Stimulated activated CD4-positive, alpha-beta T cell treated with anti-CD3 and anti-CD28 coated beads, Interleukin-2, amount 100 ng/mL, for 4 hours (primary cell): ENCODE data around the gene MRGPRF.

ENCODE experiments used
- DNase-seq: peaks from one replicate; pipeline ENCODE4 v3.0.0-alpha.2; 2020; ENCODE audit warnings: low read depth

MRGPRF gene

DNA sequence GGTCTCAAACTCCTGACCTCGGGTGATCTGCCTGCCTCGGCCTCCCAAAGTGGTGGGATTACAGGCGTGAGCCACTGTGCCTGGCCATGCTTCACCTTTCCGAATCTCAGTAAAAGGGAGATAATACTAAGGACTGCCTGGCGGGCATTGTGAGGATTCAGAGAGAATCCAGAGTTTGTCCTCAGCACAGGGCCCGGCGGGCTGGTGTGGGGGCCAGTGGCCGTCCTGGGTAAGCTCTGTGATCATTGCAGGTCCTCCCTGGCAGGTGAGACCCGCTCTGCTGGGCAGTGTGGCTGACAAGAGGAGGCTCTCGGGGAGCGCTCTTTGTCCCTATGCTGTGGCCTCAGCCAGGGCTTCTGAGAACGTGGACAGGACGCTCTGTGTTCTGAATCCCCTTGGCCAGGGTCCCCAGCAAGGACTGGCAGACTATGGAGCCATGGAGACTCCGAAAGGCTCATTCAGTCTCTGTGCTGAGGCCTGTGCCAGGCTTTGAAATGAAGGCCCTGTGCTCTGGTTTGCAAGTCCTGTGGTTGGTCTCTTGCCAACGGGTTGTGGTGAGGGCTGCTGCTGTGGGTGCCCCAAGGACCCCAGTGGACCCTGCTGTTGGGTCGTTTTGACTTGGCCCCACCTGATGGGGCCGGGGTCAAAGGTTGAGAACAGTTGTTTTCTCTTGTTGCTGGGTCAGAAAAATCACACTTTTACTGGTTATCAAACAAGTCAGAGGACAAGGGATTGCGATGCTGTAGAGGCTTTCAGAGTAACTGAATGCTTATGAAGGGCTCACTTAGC lies 37.7 kb upstream of the MRGPRF start:
- no peak for DNase-seq

DNA sequence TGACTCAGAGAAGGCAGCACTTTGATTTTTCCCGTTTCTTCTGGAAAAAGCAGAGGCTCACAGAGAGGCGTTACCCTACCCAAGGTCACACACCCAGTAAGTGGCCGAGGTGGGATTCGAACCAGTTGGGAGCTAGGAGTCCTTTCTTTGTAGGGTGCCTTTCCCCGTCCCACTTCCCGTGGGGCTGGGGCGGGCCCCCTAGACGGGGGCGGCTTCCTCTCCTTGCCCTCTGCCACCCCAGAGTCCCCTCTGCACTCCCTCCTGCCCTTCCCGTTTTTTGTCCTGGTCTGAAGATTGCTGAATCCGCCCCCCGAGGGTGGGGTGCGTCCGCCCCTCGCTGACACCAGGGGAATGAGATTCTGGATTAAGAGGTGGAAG lies 36.4 kb upstream of the MRGPRF start:
- DNase-seq: no peak

DNA sequence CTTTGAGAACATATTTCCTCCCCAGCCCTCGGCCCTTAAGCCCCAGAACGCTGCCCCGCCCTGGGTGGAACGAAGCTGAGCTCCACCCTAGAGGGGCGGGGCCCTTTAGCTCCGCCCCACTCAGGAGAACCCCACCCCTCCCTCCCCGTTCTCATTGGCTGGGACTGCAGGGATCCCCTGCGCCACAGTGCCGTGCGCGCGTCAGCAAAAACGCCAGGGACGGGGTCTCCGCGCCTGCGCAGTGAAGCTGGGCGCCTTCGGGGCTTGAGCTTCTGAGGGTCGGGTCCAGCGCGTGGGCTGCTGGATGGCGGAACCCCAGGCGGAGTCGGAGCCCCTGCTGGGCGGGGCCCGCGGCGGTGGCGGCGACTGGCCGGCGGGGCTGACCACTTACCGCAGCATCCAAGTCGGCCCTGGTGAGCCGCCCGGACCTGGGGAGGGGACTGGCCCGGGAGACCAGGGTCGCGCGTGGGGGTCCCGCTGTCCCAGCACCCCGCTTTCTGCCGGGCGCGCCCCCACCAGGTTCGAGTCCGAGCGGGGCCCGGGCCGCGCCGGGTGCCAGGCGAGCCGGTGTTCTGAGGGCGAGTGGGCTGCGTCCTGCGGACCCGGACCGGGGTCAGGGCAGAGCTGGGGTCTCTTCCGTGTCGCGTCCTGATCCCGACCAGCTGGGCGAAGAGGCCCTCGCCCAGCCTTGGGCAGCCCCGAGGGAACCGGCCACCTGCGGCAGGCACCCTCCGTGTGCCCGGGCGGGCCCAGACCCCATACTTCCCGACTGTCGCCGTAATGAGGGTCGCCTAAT lies 35.8 kb upstream of the MRGPRF start, which contains the start of gene TPCN2:
TPCN2 (plus strand) TSS at position 239 of the 796 bp plus-strand sequence; CDS start at position 305, 66 bp downstream.
- DNase-seq: peak; percentile 87

DNA sequence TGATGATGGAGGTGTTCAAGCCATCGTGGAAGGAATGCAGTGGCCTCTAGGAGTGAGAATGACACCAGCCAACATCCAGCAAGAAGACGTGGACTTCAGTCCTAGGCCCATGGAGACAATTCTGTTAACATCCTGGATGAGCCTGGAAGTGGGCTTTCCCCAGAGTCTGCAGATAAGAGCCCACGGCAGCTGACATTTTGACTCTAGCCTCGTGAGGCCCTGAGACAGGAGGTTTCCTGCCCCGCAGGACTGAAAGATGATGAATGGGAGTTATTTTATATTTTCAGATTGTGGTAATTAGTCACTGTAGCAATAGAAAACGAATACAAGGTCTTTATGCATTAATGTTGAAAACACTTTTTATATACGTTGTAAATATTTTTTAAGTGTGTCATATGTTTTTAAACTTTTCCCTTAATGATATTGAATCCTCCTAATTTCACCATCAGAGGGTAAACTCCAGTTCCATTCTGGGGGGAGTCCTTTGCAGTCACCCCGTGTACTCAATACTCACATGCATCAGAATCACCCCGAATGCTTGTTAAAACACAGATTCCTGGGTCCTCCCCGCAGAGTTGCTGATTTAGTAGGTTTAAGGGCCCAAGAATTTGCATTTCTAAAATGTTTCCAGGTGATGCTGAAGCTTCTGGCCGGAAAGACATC lies 35.1 kb upstream of the MRGPRF start:
- DNase-seq: no peak

DNA sequence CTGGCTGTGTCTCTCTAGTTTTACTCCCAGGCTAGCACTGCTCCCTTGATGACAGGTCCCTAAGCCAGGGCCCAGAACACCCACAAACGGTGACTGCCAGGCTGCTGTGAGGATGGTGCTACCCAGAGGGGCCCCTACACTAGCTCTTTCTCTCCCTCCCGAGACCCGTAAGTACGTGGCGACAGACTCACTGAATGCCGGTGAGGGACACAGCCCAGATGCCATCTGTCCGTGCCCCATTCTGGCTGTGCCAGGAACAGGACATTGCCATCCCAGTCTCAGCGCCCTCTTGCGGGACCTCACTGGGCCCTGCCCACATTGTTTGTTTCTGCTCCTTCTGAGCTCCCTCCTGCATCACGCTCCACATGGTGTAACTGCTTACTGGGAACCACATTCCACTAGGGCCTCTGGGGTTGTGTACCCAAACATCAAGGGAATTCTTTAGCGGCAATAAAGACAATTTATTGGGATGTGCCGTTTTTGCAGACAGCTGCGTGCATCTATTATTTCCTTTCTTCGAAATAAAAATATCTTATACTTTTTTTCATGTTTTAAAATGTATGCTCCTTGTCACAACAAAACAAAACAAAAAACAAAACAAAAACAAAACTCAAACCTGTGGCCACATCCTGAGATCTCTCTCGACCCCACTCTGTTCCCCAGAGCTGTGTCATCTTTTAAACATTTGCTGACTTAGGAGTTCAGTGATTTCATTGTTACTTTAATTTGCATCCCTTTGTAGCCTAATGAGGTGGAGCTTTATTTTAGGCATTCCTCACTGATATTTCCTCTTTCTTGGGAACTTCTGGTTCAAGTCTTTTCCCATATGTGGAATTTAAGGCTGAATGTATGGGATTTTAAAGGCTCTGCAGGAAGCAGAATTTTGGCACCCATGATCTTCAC lies 31.3 kb upstream of the MRGPRF start:
- no peak for DNase-seq

DNA sequence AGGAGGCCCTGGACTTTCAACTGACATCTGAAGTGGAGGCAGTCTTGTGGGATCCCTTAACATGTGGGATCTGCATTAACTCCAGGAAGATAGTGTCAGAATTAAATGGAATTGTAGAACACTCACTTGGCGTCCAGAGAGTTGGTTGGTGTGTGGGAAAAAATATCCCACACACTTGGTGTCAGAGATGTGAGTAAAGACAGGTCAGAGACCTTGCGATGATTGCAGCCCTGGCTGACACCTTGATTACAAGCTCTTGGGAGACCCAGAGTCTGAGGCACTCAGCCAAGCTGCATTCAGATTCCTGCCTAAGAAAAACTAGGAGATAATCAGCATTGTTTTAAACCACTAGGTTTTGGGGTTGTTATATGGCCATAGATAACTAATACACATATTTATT lies 28.5 kb upstream of the MRGPRF start:
- no peak for DNase-seq

DNA sequence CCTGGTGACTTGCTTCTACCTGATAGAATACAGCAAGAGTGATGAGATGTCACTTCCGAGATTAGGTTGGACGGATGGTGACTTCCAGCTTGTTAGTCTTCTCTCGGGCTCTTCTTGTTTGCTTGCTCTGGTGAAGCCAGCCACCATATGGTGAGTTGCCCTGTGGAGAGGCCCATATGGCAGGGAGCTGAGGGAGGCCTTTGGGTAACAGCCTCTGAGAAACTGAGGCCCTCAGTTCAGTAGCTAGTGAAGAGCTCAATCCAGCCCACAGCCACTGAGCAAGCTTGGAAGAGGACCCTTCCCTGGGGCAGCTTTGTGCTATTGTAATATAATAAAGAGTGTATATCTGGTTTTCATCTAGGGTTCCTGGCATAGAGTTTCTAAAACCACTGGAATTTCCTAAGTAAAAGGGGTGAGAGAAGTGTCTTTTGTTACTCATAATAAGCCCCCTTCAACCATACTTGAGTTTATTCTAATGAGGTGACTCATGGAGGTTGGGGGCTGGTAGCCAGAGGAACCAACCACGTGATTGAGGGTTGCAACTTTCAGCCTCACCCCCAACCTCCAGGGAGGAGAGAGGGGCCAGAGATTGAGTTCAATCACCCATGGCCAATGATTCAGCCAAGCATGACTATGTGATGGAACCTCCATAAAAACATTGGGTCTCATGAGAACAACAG lies 27.7 kb upstream of the MRGPRF start:
- DNase-seq: no peak

DNA sequence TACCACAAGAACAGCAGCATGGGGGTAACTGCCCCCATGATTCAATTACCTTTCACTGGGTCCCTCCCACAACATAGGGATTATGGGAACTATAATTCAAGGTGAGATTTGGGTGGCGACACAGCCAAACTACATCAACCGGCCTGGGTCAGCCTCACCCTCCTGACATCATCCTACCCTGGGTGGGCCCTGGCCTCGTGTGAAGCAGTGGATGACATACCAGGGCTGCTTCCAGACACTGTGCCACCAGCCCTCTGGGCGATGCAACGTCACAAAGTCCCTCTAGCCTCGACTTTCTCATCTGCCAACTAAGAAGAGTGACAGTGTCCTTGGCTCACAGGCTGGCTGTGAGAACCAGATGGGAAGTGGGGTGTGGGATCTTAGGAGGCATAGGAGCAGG lies 27.0 kb upstream of the MRGPRF start:
- DNase-seq: no peak

DNA sequence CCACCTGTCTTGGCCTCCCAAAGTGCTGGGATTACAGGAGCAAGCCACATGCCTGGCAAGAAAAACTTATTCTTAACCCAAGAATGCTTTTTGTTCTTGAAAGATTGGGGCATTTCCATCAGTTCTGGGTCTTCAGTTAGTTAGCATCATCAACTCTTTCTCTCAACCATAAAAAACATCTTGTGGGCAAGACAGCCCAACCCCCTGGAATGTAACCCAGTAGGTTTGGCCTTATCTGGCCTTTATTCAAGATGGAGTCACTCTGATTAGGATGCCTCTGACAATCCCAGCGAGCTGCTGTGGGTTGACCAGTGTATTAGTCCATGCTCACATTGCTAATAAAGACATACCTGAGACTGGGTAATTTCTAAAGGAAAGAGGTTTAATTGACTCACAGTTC lies 26.5 kb upstream of the MRGPRF start:
- no peak for DNase-seq

DNA sequence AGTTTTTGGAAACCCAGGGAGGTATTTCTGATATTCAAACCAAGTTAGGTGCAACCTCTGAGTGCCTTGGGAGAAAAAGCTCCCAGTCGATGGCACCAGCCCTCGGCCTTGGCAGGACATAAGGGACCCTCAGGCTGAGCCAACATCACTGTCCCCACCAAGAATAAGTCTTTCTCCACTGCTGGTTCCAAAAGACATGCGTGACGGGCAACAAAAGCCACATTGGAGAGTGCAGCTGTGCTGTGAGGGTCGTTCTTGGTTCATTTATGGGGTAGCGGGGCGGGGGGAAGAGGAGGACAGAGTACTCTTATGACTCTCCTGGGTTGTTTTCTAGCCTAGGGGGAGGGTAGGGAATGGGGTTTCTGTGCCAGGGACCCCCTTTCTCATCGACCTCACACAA lies 24.5 kb upstream of the MRGPRF start:
- DNase-seq: no peak

DNA sequence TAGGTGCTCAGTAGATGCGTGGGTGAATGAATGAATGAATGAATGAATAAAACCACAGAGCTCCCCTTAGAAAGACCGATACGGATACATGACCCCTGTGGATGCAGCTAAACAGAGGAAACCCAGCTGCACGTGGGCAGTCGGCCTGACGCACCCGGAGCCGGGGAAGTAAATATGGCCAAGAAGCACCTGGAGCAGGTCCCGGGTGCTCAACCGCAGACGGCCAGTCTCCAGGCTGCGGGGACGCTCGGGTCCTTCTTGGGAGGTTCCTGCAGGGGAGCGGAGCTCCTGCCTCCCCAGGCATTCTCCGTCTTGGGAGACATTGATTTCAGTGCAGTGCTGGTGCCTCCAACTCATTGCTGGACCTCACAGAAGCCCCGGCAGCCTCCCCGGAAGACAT lies 24.0 kb upstream of the MRGPRF start:
- DNase-seq: no peak

DNA sequence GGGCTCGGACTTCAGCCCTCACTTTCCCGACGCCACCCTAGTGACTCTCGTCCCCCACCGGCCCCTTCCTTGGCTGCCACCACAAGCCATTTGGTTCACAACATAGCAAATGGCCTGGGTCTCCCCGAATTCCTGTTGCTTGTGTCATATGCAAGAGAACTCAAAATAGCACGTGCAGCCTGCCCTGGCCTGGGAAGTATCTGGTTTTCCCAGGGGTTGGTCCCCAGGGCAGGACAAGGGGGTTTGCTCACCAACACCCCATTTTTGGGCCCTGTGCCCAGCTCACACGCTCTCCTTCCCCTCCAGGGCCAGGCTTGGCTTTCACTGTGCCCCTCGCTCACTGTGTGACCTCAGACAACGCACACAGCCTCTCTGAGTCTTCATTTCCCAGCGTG lies 22.9 kb upstream of the MRGPRF start:
- no peak for DNase-seq

DNA sequence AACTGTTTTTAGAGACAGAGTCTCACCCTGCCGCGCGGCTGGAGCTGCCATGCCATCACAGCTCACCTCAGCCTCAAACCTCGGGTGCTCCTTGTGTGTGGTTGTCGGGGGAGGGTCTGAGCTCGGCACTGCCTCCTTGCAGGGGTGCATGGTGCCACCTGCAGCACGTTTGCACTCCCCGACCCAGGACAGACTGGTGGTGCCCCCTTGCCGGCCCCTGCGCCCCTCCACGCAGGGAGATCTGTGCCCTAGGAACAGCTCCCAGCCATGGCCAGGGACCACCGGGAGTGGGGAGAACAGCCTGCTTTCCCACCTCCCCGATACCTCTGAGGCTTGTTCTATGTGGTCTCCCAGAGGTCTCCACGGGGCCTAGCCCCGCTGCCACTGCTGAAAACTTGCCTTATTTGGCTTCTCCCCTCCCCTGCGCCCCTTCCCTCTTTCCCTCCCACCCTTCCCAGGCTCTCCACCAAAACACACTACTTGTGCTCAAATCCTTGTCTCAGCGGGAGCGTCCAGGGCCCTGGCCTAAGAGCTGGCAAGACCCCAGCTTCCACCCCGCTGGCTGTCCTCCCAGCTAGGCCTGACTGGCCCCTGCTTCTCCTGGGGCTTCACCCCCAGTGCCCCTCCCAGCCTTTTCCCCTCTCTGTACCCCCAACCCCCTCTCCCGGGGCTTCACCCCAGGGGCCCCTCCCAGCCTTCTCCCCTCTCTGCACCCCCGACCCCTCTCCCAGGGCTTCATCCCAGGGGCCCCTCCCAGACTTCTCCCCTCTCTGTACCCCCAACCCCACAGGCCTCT lies 22.3 kb upstream of the MRGPRF start:
- DNase-seq: no peak

DNA sequence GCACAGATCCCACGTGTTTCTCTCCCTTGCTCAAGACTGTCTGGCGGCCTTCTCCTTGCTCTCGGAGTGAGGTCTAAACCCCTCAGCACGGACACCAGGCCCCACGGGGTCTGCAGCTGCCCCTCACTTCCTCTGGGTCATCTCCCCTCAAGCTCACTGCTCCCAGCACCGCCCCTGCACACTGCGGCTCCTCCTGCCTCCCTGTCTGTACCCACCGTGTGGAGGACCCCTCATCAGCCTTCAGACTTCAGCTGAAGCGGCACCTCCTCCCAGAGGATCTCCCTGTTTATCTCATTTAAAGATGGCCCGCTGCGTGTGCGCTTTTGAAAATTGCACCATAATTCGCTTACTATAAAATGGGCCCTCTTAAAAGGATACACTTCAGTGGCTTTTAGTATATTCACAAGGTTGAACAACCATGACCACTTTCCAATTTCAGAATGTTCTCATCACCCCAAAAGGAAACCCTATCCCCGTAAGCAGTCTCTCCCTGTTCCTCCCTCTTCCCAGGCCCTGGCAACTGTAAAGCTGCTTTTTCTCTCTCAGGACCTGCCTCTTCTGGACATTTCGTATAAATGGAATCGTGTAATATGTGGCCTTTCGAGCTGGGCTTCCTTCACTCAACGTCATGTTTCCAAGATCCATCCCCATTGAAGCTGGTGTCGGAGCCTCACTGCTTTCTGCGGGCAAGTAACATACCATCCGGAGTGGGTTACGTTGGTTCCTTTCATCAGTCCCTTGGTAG lies 21.2 kb upstream of the MRGPRF start:
- no peak for DNase-seq

DNA sequence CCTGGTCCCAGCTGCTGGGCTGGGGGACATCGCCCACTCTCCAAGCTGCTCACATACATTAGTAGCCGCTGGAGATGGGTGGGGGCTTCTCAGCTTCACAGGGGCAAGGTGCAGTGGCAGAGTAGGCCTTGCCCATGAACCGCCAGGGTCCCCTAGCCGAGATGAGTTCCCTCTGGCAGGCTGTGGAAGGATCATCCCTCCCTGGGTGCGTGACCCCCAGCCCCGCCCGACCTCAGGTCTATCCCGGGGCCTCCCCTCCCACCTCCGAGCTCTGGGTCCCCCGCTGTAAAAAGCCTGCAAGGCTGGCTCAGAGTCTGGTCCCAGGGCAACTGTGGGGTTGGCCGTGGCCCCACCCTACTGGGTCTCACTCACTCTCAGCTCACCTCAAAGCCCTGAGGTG lies 20.4 kb upstream of the MRGPRF start:
- DNase-seq: no peak

DNA sequence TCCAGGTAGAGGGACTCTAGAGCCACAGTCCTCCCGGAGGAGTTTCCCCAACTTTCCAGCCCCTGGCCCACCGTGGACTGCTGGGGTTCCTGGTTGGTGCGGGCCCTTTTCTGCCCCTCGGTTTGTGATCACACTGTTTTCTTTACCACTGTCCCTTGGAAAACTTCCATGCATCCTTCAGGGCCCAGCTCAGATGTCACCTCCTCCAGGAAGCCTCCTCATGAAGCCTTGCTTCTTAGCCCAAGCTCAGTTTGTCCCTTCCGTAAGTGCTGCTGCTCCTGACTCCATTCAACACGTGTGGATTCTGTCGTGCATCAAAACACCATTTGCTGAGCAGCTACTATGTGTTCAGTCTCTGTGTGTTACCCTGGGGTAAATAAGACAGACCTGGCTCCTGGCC lies 19.8 kb upstream of the MRGPRF start:
- no peak for DNase-seq

DNA sequence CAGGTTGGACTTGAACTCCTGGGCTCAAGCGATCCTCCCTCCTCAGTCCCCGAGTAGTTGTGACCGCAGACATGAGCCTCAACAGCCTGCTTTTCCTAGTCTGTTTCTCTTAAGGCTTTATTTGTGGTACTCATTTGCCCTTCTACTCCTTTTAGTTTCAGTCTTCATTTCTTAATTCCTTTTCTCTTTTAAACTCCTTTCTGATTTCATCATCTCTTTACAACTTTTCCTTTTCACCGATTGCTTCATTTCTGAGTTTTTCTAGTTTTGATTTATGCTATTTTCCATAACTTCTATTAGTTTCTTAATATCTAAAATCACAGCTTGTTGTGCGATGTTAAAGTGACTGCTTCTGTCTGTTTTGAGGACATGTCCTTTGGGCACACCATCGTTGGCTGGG lies 17.3 kb upstream of the MRGPRF start:
- DNase-seq: no peak

DNA sequence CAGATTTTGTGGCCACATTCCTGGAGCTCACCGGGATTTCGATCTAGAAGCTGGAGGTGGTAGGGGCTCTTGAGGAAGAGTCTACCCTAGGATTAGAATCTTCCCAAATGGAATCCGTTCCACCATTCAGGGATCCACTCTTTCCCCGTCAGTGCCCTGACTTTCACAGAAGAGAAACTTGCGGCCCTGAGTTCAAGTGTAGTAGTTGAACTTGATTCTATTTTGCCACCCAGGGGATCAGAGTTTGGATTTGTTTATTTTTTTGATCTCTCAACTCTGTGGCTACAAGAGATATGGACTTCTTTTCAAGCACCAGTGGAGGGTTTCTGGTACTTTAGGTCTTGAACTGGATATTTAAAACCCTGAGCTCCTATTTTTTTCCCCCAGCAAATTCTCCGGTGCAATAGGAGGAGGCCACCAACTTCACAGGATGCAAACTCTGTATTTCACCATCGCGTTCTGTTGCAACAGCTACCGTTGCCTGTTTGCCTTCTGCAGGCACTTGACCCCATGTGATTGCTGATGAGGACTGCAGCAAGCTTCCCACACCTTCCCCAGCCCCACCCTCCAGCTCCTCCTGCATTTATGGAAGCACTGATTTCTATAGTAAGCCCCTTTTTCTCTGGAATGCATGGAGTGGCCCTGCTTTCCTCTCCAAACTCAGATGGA lies 14.8 kb upstream of the MRGPRF start:
- no peak for DNase-seq

DNA sequence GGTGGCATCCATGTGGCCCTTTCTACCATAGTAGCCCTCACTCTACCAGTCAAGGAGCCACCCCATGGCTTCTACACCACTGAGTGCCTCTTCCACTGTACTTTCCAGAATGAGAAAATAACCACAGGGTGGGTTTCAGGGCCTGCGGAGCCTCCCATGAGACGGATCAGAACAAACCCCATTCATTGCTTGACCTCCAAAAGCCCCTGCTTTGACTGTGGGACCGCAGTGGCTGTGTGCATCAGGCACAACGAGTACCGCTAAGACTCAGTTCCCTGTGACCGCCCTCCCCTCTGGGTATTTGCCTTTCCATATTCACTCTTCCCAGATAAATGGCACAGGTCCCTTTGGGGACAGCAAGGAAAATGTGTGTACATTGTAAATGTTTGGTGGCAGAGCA lies 11.5 kb upstream of the MRGPRF start:
- no peak for DNase-seq
